ENCODE data around the gene NDUFAF8.

NDUFAF8 gene

GRCh38 chr17:81200695-81201580 lies 38.2 kb upstream of the NDUFAF8 start:
- DNase-seq: peak; percentile 47

GRCh38 chr17:81202318-81202717 lies 36.8 kb upstream of the NDUFAF8 start:
- no peak for DNase-seq

- no peak for DNase-seq
Observed at GRCh38 chr17:81203136-81203535, 36.0 kb upstream of the NDUFAF8 start.

- DNase-seq: no peak
Observed at GRCh38 chr17:81204578-81204977, 34.5 kb upstream of the NDUFAF8 start.

- DNase-seq: no peak
Observed at GRCh38 chr17:81206166-81206565, 33.0 kb upstream of the NDUFAF8 start.

GRCh38 chr17:81206657-81207056 lies 32.5 kb upstream of the NDUFAF8 start:
- no peak for DNase-seq

- no peak for DNase-seq
Observed at GRCh38 chr17:81207610-81208581, 31.2 kb upstream of the NDUFAF8 start.

GRCh38 chr17:81208651-81209050 lies 30.5 kb upstream of the NDUFAF8 start:
- DNase-seq: no peak

- DNase-seq: no peak
Observed at GRCh38 chr17:81209141-81209540, 30.0 kb upstream of the NDUFAF8 start.

- no peak for DNase-seq
Observed at GRCh38 chr17:81210466-81210865, 28.7 kb upstream of the NDUFAF8 start.

- no peak for DNase-seq
Observed at GRCh38 chr17:81210868-81211267, 28.2 kb upstream of the NDUFAF8 start.

- no peak for DNase-seq
Observed at GRCh38 chr17:81212365-81212764, 26.8 kb upstream of the NDUFAF8 start.

- no peak for DNase-seq
Observed at GRCh38 chr17:81213978-81214377, 25.1 kb upstream of the NDUFAF8 start.

- no peak for DNase-seq
Observed at GRCh38 chr17:81217491-81217890, 21.6 kb upstream of the NDUFAF8 start.

GRCh38 chr17:81218459-81218858 lies 20.7 kb upstream of the NDUFAF8 start:
- DNase-seq: no peak

GRCh38 chr17:81218991-81219390 lies 20.1 kb upstream of the NDUFAF8 start:
- DNase-seq: no peak

- DNase-seq: no peak
Observed at GRCh38 chr17:81219476-81220180, 19.5 kb upstream of the NDUFAF8 start.

- DNase-seq: no peak
Observed at GRCh38 chr17:81221371-81221841, 17.7 kb upstream of the NDUFAF8 start.

- no peak for DNase-seq
Observed at GRCh38 chr17:81221842-81222619, 17.1 kb upstream of the NDUFAF8 start.

GRCh38 chr17:81222620-81222905 lies 16.6 kb upstream of the NDUFAF8 start:
- no peak for DNase-seq

GRCh38 chr17:81222906-81223761 lies 16.0 kb upstream of the NDUFAF8 start, which contains the start of gene CEP131:
Gene CEP131 (minus strand): TSS chr17:81222965. CDS start chr17:81220056, 2,909 bp downstream.
- DNase-seq: peak; percentile 96

Data from amniotic stem cell (primary cell).